HUES6 (cell line): ENCODE results near the gene PRRX2.
A peak's percentile ranks its signal among the peaks of the same experiment; 100 is the strongest.

Experiments used
- H3K27ac ChIP-seq: 2 replicates; pipeline ENCODE4 v1.7.0; 2013; ENCODE audit warnings: low read depth, mild to moderate bottlenecking, low read length, inconsistent platforms
- H3K27me3 ChIP-seq: 2 replicates; pipeline ENCODE4 v1.6.1; 2013; ENCODE audit warnings: low read length; ENCODE audit not compliant: control insufficient read depth, insufficient read depth
- H3K36me3 ChIP-seq: 2 replicates; pipeline ENCODE4 v1.6.1; 2013; ENCODE audit warnings: low read length; ENCODE audit not compliant: control insufficient read depth, insufficient read depth
- H3K4me1 ChIP-seq: 2 replicates; pipeline ENCODE4 v1.6.1; 2013; ENCODE audit warnings: low read length; ENCODE audit not compliant: control insufficient read depth, insufficient read depth
- H3K4me3 ChIP-seq: 2 replicates; pipeline ENCODE4 v1.5.1; 2013; ENCODE audit warnings: low read depth, low read length
- H3K9ac ChIP-seq: one replicate; pipeline ENCODE4 v1.6.1; 2013; ENCODE audit warnings: mild to moderate bottlenecking, low read length
- H3K9me3 ChIP-seq: 2 replicates; pipeline ENCODE4 v1.6.1; 2013; ENCODE audit warnings: low read depth, low read length; ENCODE audit not compliant: control insufficient read depth, insufficient read depth

PRRX2 gene

DNA sequence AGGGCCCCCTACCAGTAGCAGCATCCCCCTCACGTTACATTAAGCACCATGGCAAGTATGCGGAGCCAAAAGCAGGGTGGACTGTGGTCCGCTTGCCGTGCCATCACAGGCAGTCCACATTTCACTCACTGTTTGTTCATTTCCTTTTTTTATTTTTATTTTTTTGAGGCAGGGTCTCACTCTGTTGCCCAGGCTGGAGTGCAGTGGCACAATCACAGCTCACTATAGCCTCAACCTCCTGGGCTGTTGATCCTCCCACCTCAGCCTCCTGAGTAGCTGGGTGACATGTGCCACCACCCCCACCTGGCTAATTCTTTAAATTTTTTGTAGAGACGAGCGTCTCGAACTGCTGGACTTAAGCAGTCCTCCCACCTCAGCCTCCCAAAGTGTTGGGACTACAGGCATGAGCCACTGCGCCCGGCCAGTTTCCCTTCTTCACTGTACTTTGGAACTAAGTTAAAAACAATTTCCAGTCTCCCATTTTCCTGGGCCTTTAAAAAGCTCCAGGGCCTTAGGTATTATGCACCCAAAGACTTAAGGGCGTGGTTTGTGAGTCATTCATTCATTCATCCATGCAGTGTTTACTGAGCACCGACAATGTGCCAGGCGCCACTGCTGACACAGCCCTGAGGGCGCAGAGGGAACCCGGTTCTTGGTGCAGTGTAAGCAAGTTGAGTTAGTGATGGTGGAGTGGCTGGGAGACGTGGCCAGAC is 19.9 kb downstream of the PRRX2 start:
- Histone ChIP-seq H3K9me3 (no peaks in the 10 kb centered on the region), H3K27me3 (no peaks in the 10 kb centered on the region), H3K27ac (no peak overlapping the region), H3K9ac (no peak overlapping the region), H3K4me3 (no peak overlapping the region), H3K4me1 (peaks cover 2% of the 10 kb centered on the region; the same call in 1 of the 2 replicates), H3K36me3 (no peaks in the 10 kb centered on the region)

- H3K9ac ChIP-seq: no peak overlapping the region
- H3K27ac ChIP-seq: no peak overlapping the region
- H3K4me3 ChIP-seq: no peak overlapping the region
- peaks cover 2% of the 10 kb centered on the region; the same call in 1 of the 2 replicates for H3K4me1 ChIP-seq
- no peaks in the 10 kb centered on the region for H3K27me3 ChIP-seq
- H3K36me3 ChIP-seq: no peaks in the 10 kb centered on the region
- no peaks in the 10 kb centered on the region for H3K9me3 ChIP-seq
Observed at GRCh38 chr9:129685933-129686259, 20.4 kb downstream of the PRRX2 start.

DNA sequence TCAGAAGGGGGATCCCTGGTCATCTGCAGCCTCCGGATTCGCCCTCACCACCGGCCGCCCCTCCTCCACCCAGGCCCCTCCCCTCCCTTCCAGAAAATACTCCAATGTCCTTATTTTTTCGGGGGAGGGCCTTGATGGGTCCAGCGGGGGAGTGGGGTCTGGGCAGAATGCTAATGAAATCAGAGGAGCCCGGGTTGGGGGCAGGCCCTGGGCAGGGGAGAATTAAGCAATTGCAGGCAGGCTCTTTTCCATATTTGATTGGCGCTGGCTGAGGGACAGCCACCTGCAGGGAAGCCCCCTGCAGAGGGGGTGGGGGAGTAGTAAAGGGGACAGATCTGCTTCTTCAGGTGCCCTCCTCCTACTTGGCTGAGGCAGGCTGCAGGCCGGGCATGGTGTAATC is 21.3 kb downstream of the PRRX2 start:
- no peak overlapping the region for H3K27ac ChIP-seq
- no peaks in the 10 kb centered on the region for H3K9me3 ChIP-seq
- no peaks in the 10 kb centered on the region for H3K27me3 ChIP-seq
- H3K9ac ChIP-seq: no peak overlapping the region
- H3K36me3 ChIP-seq: no peaks in the 10 kb centered on the region
- peaks cover 2% of the 10 kb centered on the region; the same call in 1 of the 2 replicates for H3K4me1 ChIP-seq
- no peak overlapping the region for H3K4me3 ChIP-seq

DNA sequence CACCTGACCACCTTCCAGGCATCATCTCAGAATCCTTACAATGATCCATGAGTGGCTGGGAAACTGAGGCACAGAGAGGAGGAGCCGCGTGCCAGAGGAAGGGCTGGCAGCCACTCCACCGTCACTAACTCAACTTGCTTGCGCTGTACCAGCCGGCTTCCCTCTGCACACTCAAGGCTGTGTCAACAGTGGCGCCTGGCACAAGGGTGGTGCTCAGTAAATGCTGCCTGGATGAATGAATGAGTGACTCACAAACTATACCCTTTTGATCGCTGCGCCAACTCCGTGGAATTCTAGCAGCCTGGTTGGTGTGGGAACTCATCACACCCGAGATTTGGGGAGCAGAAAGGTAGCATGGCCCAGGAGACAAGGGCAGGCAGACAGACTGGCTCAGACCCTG is 21.9 kb downstream of the PRRX2 start:
- peaks cover 2% of the 10 kb centered on the region; the same call in 1 of the 2 replicates for H3K4me1 ChIP-seq
- no peak overlapping the region for H3K9ac ChIP-seq
- H3K9me3 ChIP-seq: no peaks in the 10 kb centered on the region
- H3K27me3 ChIP-seq: no peaks in the 10 kb centered on the region
- H3K36me3 ChIP-seq: no peaks in the 10 kb centered on the region
- no peak overlapping the region for H3K4me3 ChIP-seq
- H3K27ac ChIP-seq: no peak overlapping the region

DNA sequence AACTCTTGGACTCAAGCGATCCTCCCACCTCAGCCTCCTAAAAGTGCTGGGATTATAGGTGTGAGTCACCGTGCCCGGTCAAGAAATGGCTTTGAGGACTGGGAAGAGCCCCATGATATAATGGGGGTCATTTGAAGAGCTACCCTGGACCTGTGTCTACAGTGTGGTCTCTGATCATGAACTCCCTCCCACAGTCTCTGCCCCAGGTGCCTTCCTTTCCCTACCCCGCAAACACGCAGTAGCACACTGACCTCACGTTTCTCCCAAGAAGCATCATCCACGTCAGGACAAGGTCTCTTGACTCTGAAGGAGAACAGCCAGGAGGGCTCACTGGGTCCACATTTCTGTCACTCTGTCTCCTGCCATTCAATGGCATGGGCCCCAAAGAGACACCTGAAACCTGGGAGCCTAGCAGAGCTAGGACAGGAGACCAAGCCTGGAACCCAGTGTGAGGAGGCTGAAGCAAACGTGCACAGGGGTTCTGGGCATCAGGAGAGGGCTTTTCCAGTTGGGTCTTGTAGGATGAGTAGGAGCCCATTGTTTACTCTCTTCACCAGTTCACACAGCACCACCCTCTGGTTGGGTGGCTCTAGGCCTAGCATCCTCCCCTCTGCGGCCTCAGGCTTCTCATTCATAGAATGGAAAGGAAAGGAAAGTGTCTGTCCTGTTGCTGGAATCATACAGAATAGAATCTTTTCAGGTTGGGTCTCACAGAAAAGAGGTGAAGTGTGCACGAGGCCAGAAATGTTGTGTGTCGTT is 23.0 kb downstream of the PRRX2 start:
- peaks cover 2% of the 10 kb centered on the region; the same call in 1 of the 2 replicates for H3K4me1 ChIP-seq
- H3K27me3 ChIP-seq: no peaks in the 10 kb centered on the region
- no peak overlapping the region for H3K4me3 ChIP-seq
- no peaks in the 10 kb centered on the region for H3K9me3 ChIP-seq
- no peak overlapping the region for H3K9ac ChIP-seq
- no peak overlapping the region for H3K27ac ChIP-seq
- H3K36me3 ChIP-seq: no peaks in the 10 kb centered on the region

DNA sequence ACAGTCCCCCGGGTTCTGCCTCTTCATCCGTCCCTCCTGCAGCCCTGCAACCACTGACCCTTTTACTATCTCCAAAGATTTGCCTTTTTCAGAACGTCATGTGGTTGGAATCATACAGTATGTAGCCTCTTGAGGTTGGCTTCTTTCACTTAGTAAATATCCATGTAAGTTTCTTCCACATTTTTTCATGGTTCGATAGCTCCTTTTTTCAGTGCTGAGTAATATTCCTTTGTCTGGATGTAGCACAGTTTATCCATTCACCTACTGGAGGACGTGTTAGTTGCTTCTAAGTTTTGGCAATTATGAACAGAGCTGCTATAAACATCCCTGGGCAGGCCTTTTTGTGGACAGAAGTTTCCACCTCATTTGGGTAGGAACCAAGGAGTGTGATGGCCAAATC is 27.1 kb downstream of the PRRX2 start:
- H3K27me3 ChIP-seq: peaks cover 13% of the 10 kb centered on the region

GRCh38 chr9:129693741-129694140 is 28.3 kb downstream of the PRRX2 start:
- Histone ChIP-seq H3K36me3 (no peaks in the 10 kb centered on the region), H3K9ac (no peak overlapping the region), H3K9me3 (no peaks in the 10 kb centered on the region), H3K27me3 (peaks cover 13% of the 10 kb centered on the region), H3K4me1 (peaks cover 18% of the 10 kb centered on the region), H3K27ac (no peak overlapping the region), H3K4me3 (no peak overlapping the region)

More for the DNA sequence above, 27.1 kb downstream of the PRRX2 start:
- no peaks in the 10 kb centered on the region for H3K36me3 ChIP-seq
- no peak overlapping the region for H3K4me3 ChIP-seq
- no peaks in the 10 kb centered on the region for H3K9me3 ChIP-seq
- H3K27ac ChIP-seq: no peak overlapping the region
- no peak overlapping the region for H3K9ac ChIP-seq
- H3K4me1 ChIP-seq: peaks cover 8% of the 10 kb centered on the region

DNA sequence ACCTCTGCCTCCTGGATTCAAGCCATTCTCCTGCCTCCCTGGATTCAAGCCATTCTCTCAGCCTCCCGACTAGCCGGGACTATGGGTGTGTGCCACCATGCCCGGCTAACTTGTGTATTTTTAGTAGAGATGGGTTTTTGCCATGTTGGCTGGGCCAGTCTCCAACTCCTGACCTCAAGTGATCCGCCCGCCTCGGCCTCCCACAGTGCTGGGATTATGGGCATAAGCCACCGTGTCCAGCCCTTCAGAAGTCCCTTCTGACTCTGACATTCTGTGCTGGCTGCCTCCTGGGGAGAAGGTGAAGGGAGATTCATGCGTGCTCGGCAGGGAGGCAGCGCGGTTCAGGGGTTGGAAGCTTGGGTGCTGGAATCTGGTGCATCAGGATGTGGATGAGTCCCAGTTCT is 28.8 kb downstream of the PRRX2 start:
- Histone ChIP-seq H3K27ac (no peak overlapping the region), H3K4me1 (peaks cover 19% of the 10 kb centered on the region), H3K36me3 (no peaks in the 10 kb centered on the region), H3K27me3 (peaks cover 13% of the 10 kb centered on the region), H3K4me3 (no peak overlapping the region), H3K9me3 (no peaks in the 10 kb centered on the region), H3K9ac (no peak overlapping the region)

- no peak overlapping the region for H3K4me3 ChIP-seq
- H3K27ac ChIP-seq: no peak overlapping the region
- no peak overlapping the region for H3K9ac ChIP-seq
- no peaks in the 10 kb centered on the region for H3K9me3 ChIP-seq
- peaks cover 19% of the 10 kb centered on the region for H3K4me1 ChIP-seq
- H3K36me3 ChIP-seq: no peaks in the 10 kb centered on the region
- peaks cover 13% of the 10 kb centered on the region for H3K27me3 ChIP-seq
Observed at GRCh38 chr9:129695870-129696269, 30.4 kb downstream of the PRRX2 start.

DNA sequence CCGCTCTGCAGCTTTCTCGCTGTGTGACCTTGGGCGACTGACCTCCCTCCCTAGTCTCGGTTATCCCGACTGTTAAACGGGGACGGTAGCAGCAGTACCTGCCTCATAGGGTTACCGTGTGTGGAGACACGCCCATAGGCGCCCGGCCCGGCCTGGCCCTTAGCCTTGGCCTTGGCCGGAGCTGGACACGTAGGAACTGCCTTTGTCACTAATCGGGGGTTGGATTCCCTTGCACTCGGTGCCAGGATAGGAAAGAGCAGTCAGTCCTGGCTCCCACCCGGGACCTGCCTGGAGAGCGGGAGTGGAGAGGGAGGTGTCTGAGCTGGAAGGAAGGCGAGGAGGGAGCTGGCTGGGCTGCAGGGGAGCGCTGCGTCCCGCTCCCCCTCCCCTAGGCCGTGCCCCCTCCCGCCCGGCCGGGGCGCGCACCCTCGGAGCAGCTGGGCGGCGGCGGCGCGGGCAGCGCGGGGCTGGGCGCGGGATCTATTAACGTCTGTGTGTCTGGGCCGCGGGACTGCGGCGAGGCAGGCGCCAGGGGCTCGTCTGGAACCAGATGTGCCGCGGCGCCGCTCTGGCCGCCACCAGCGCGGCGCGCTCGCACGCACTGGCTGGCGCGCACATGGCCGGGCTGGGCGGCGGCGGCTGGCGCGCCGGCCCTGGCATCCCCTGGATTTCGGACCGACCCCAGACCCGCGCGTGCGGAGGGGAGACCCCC is 31.7 kb downstream of the PRRX2 start:
- peak overlapping the region; percentile 69 for H3K9ac ChIP-seq
- H3K9me3 ChIP-seq: no peaks in the 10 kb centered on the region
- H3K4me1 ChIP-seq: peaks cover 19% of the 10 kb centered on the region
- no peaks in the 10 kb centered on the region for H3K36me3 ChIP-seq
- no peak overlapping the region for H3K27ac ChIP-seq
- peak overlapping the region; percentile 80 for H3K4me3 ChIP-seq
- H3K27me3 ChIP-seq: peaks cover 13% of the 10 kb centered on the region
